Left lung (tissue), 10 donors: ENCODE results near the gene MIOX. TPM values are rescaled to one million over a fixed set of nuclear protein-coding genes. Genes with fewer than 3 reads are reported as not detected.
A peak's percentile ranks its signal among the peaks of the same experiment; 100 is the strongest.

ENCODE experiments used
- ATAC-seq: fragments of 200-7000 bp; cut with Tn5 transposase; one replicate; pipeline ENCODE4 v1.9.1; 2020; ENCODE audit warnings: moderate library complexity
- DNase-seq, 4 donors: peaks; one replicate each; pipeline ENCODE4 v3.0.0-alpha.2; 2013 to 2020
- H3K27ac ChIP-seq, 2 donors: fragments of 200-600 bp; sonication (generic) in 1 of 2; one replicate each; pipeline versions ENCODE4 v1.5.0 to v1.8.0; 2020 to 2021
- H3K27me3 ChIP-seq, 2 donors: fragments of 200-600 bp; sonication (generic) in 1 of 2; one replicate each; pipeline versions ENCODE4 v1.5.0 to v1.8.0; 2020 to 2021
- H3K36me3 ChIP-seq, 2 donors: fragments of 200-600 bp; sonication (generic) in 1 of 2; one replicate each; pipeline versions ENCODE4 v1.5.0 to v1.8.0; 2020 to 2021
- H3K4me1 ChIP-seq, 2 donors: fragments of 200-600 bp; one replicate each; pipeline ENCODE4 v1.8.0; 2021
- H3K4me3 ChIP-seq, 2 donors: fragments of 200-600 bp; sonication (generic) in 1 of 2; one replicate each; pipeline versions ENCODE4 v1.5.0 to v1.8.0; 2020 to 2021; ENCODE audit warnings: mild to moderate bottlenecking in 1 of 2
- H3K9me3 ChIP-seq, 2 donors: fragments of 200-600 bp; sonication (generic) in 1 of 2; one replicate each; pipeline versions ENCODE4 v1.5.0 to v1.8.0; 2020 to 2021
- intact Hi-C, 2 donors: fragments of 100-400 bp; cut with DNase I; formaldehyde crosslinking; loops; one replicate each; pipeline versions ENCODE4 v1.11.2 to v1.14.2; 2022
- polyA plus RNA-seq, 6 donors: library from polyadenylated mRNA; unstranded; fragments of 120-200 nt; gene quantifications; one replicate each; pipeline ENCODE4 v1.2.1, GENCODE V29; 2013; ENCODE audit not compliant: insufficient read length in 6 of 6
- total RNA-seq, 2 donors: library from RNA; stranded (reverse); fragmentation: NEBNext Ultra II Directional; extraction: Animal tissue kit (Norgen Biotek cat#: 25700); gene quantifications; one replicate each; pipeline ENCODE4 v1.2.1, GENCODE V29; 2021
- TF ChIP-seq, protein P1 (sequence below), 2 donors: fragments of 200-600 bp; sonication (generic) in 1 of 2; IDR thresholded peaks; one replicate each; pipeline versions ENCODE4 v1.5.0 to v1.8.0; 2021; ENCODE audit warnings: antibody characterized with exemption in 2 of 2
- donor health status: DM: no; HTN: yes; CAD: no.
- donor health status: DM: no; HTN: no; CAD: no.

MIOX gene
- total and polyA plus RNA-seq, 8 donors: 0.12 to 0.27 (median 0.15) TPM; not detected in 3

DNA sequence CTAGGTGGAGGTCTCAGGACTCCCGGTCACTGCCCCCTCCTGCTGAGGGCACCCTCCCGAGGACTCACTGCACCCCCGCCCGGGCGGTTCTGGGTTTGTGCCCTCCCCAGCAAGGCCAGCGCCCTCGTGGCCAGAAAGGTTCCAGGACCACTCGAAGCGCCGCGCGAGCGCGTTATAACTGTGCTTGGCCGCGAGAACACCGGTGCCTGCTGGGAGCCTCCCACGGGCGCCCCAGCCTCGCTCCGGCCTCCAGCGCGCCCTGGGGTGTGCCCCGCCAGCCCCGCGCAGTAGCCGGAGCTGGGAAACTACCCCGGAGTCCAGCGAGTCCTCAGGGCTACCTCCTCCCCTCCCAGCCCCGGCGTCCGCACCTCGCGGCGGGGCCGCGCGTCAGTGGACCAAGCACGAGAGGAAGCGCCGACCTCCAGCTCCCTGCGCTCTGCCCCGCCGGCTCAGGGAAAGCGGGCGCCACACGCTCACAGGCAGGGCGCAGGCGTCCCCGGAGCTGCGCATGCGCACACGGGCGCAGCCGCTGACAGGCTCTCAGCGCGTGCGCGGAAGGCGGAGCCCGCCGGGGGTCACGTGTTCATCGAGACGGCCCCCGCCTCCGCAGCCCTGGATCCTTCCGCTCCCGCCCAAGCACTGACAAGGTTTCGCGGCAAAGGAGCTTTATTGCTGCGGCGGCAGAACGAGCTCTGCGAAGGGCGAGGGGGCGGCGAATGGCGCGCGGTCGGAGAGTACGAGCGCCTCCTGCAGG, 38.6 kb downstream of the MIOX start, which contains the start of gene SCO2:
TSS of gene SCO2 (minus strand) at position 495 of the 754 bp plus-strand sequence. CDS start 1,187 bp downstream, outside the sequence.
- TF ChIP-seq, protein P1, sequence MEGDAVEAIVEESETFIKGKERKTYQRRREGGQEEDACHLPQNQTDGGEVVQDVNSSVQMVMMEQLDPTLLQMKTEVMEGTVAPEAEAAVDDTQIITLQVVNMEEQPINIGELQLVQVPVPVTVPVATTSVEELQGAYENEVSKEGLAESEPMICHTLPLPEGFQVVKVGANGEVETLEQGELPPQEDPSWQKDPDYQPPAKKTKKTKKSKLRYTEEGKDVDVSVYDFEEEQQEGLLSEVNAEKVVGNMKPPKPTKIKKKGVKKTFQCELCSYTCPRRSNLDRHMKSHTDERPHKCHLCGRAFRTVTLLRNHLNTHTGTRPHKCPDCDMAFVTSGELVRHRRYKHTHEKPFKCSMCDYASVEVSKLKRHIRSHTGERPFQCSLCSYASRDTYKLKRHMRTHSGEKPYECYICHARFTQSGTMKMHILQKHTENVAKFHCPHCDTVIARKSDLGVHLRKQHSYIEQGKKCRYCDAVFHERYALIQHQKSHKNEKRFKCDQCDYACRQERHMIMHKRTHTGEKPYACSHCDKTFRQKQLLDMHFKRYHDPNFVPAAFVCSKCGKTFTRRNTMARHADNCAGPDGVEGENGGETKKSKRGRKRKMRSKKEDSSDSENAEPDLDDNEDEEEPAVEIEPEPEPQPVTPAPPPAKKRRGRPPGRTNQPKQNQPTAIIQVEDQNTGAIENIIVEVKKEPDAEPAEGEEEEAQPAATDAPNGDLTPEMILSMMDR (IDR thresholded peaks at IDR 0.05): no peak
- Histone ChIP-seq H3K27ac (peak within 1 kb of the TSS; percentile 99), H3K27me3 (no peaks in the 10 kb centered on the region), H3K9me3 (no peaks in the 10 kb centered on the region), H3K4me3 (peak within 1 kb of the TSS; percentile 85 to 86), H3K4me1 (peaks cover 19 to 46% of the 10 kb centered on the region in 2 donors), H3K36me3 (peaks cover 0 to 61% of the 10 kb centered on the region in 2 donors)
- DNase-seq (peak; percentile 96 to 99 (median 98)), ATAC-seq (peak; percentile 50)
- intact Hi-C loops: no loop called here

DNA sequence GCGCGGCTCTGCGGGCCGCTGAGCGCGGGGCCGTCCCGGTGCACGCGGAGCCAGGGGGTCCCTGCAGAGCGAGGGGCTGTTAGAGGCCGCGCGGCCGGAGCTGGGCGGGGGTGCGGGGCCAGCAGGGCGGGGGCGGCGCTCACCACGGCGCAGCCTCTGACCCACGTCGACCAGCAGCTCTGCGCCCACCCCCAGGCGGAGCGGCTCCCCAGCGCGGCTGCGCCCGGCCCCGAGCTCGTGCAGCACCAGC, 39.1 kb downstream of the MIOX start:
- peaks cover 0 to 56% of the 10 kb centered on the region in 2 donors for H3K36me3 ChIP-seq
- DNase-seq (no peak), ATAC-seq (peak; percentile 4)
- H3K4me3 ChIP-seq: peak overlapping the region; percentile 85 to 86
- no peaks in the 10 kb centered on the region for H3K9me3 ChIP-seq
- H3K27ac ChIP-seq: peak overlapping the region; percentile 99
- intact Hi-C loops: no loop called here
- TF ChIP-seq, protein P1 (IDR thresholded peaks at IDR 0.05): no peak
- peaks cover 19 to 46% of the 10 kb centered on the region in 2 donors for H3K4me1 ChIP-seq
- no peaks in the 10 kb centered on the region for H3K27me3 ChIP-seq

DNA sequence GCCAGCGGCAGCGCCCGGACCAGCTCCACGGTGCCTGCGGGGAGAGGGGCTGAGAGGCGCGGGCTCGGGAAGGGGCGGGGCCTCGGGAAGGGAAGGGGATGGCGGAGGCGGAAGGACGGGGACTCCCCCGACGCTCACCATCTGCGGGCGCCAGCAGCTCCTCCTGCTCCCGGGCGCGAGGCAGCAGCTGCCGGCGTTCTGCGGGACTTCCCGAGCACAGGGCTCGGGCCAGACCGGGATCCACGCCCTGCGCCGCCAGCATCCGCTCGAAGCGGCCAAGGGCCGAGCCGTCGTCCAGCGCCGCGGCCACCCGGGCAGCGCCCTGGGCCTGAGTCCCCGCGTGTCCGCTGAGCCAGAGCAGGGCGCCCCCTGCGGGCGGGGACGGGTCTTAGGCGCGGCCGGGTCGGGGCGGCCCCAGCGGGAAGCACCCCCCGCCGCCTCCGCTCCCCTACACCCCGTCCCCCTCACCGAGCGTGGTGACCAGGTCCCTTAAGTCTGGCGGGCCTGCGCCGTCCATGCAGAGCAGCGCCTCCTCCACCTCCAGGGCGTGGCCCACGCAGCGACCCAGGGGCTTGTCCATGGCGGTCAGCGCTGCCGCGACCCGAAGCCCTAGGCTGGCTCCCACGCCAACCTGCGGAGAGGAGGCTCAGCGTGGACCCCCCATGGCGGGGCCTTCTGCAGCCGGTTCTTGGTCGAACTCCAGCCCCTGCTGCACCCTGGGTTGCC, 39.6 kb downstream of the MIOX start:
- Histone ChIP-seq H3K9me3 (no peaks in the 10 kb centered on the region), H3K36me3 (peaks cover 0 to 51% of the 10 kb centered on the region in 2 donors), H3K4me3 (peak overlapping the region; percentile 85 to 86), H3K4me1 (peaks cover 19 to 46% of the 10 kb centered on the region in 2 donors), H3K27me3 (no peaks in the 10 kb centered on the region), H3K27ac (peak overlapping the region; percentile 99)
- ATAC-seq: peak; percentile 30
- intact Hi-C loops: no loop called here
- DNase-seq: peak; percentile 75 to 97 (median 88)
- TF ChIP-seq, protein P1 (IDR thresholded peaks at IDR 0.05): peak; percentile 54 to 91

DNA sequence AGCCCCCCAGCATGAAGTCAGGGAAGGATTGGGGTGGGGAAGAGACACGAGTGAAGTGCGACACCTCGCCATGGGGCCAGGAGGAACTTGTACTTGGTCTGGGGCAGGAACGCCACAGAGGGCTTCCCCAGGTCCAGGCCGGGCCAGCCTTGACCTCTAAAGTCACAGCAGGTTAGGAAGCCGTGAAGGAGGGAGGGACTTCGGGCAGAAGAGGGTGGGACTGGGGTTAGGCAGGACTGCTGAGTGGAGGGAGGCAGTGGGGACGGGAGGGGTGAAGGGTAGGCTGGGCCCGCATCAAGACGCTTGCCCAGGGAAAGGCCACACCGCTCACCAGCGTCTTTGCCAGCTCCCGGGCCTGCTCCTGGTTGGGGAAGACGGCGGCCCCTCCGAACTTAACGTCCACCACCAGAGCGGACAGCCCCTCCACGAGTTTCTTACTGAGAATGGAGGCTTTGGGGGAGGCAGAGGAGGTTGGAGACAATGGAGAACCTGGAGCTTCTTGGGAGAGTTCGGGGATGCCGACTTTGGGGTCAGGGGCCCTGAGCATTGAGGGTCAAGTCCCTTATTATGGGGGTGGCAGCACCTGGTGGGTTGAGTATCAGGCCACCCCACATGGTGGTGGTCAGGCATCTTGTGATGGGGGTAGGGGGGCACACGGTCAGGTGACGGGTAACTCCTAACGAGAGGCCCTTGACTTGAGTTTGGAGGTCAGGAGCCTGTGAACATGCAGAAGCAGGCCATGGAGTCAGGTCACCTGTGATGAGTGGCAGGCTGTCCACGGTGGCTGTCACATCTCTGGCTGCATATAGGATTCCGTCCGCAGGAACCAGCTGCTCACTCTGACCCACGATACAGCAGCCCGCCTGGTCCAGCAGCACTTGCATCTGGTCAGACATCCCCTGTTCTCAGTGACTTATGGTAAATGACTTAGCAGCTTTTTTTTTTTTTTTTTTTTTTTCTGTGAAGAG, 40.5 kb downstream of the MIOX start:
- Histone ChIP-seq H3K9me3 (no peaks in the 10 kb centered on the region), H3K4me3 (peak overlapping the region; percentile 85 to 86), H3K36me3 (peaks cover 0 to 42% of the 10 kb centered on the region in 2 donors), H3K27ac (peak overlapping the region; percentile 99), H3K4me1 (peaks cover 19 to 48% of the 10 kb centered on the region in 2 donors), H3K27me3 (no peaks in the 10 kb centered on the region)
- peak; percentile 22 for ATAC-seq
- TF ChIP-seq, protein P1 (IDR thresholded peaks at IDR 0.05): no peak
- peak in 2 of 4 donors; percentile 88 to 91 for DNase-seq
- intact Hi-C loops: no loop called here
